ENCODE results near the gene CRYBA2.

GRCh38 chr2:219034823-219035222 is 41.6 kb upstream of the CRYBA2 start:
- no peak for TF ChIP-seq CTCF (IDR thresholded peaks at IDR 0.05)
- no peak for TF ChIP-seq POLR2AphosphoS5 (IDR thresholded peaks at IDR 0.05; ENCODE audit: low read depth, low read length)
